Activated B cell treated with CpG ODN at 0.5 μM for 24 hours (primary cell): Measurements from ENCODE around the gene DCP1B. TPM values are rescaled to one million over a fixed set of nuclear protein-coding genes. Genes with fewer than 3 reads are reported as not detected.

Experiments used
- ATAC-seq: fragments of 200-7000 bp; cut with Tn5 transposase; one replicate; pipeline ENCODE4 v1.10.0; 2021; ENCODE audit warnings: low read depth, mild to moderate bottlenecking, moderate library complexity
- CTCF ChIA-PET: fragments of 350-600 bp; sonication (Branson Sonifier 250); formaldehyde crosslinking; loops from one replicate; lab custom pipeline; 2021; ENCODE audit warnings: antibody characterized with exemption; lab: Charles Lee
- POLR2A ChIA-PET: fragments of 350-600 bp; sonication (Branson Sonifier 250); formaldehyde crosslinking; loops from one replicate; lab custom pipeline; 2021; ENCODE audit warnings: antibody characterized with exemption; lab: Charles Lee
- DNase-seq: peaks from one replicate; pipeline ENCODE4 v3.0.0; 2022
- H3K27ac Mint-ChIP-seq: one replicate; pipeline ENCODE4 v1.8.0; 2020; ENCODE audit warnings: mixed read lengths
- H3K27me3 Mint-ChIP-seq: one replicate; pipeline ENCODE4 v1.8.0; 2021; ENCODE audit warnings: mixed read lengths
- H3K36me3 Mint-ChIP-seq: one replicate; pipeline ENCODE4 v1.8.0; 2021; ENCODE audit warnings: low read depth, mixed read lengths
- H3K4me1 Mint-ChIP-seq: one replicate; pipeline ENCODE4 v1.8.0; 2021; ENCODE audit warnings: mixed read lengths
- H3K4me3 Mint-ChIP-seq: one replicate; pipeline ENCODE4 v1.8.0; 2020; ENCODE audit warnings: mild to moderate bottlenecking, mixed read lengths
- H3K9me3 Mint-ChIP-seq: one replicate; pipeline ENCODE4 v1.8.0; 2020; ENCODE audit warnings: mixed read lengths
- CTCF ChIP-seq: fragments of 200-600 bp; IDR thresholded peaks from one replicate; pipeline ENCODE4 v1.8.0; 2022; ENCODE audit warnings: antibody characterized with exemption, mild to moderate bottlenecking
- intact Hi-C: fragments of 100-400 bp; cut with micrococcal nuclease; formaldehyde crosslinking; loops from one replicate; pipeline ENCODE4 v1.15.1; 2024
- total RNA-seq: library from RNA; stranded (reverse); gene quantifications from 2 replicates; pipeline ENCODE4 v1.2.3, GENCODE V29; 2022

The DCP1B gene
- total RNA-seq, 1 donor from 2014 or later: 14.7 TPM

GRCh38 chr12:2039034-2039433 is 34.8 kb upstream of the DCP1B start:
- peaks cover 10% of the 10 kb centered on the region for H3K4me1 Mint-ChIP-seq
- no peak for TF ChIP-seq CTCF
- no peak overlapping the region for H3K4me3 Mint-ChIP-seq
- ATAC-seq: no peak
- no peak for DNase-seq
- CTCF ChIA-PET: interaction anchor here (1.2 kb wide), 1 partner anchor 99 kb away, joined by 3 read pairs; no protein-coding TSS in a partner anchor
- intact Hi-C loops: loop anchor here (10.0 kb wide), 1 partner anchor 746 kb away; no protein-coding TSS in a partner anchor
- H3K27ac Mint-ChIP-seq: no peak overlapping the region
- no peaks in the 10 kb centered on the region for H3K36me3 Mint-ChIP-seq
- H3K9me3 Mint-ChIP-seq: no peaks in the 10 kb centered on the region
- POLR2A ChIA-PET: no interaction called here
- H3K27me3 Mint-ChIP-seq: peaks cover 47% of the 10 kb centered on the region

- Mint-ChIP-seq H3K27ac (no peak overlapping the region), H3K4me1 (peaks cover 10% of the 10 kb centered on the region), H3K9me3 (no peaks in the 10 kb centered on the region), H3K27me3 (peaks cover 66% of the 10 kb centered on the region), H3K4me3 (peak overlapping the region; percentile 70), H3K36me3 (no peaks in the 10 kb centered on the region)
- TF ChIP-seq CTCF: no peak
- no peak for DNase-seq
- ChIA-PET CTCF (interaction anchor here (1.3 kb wide), 1 partner anchor 32 kb away, joined by 4 read pairs; the partner anchor contains the start of gene DCP1B), POLR2A (no interaction called here)
- no peak for ATAC-seq
- intact Hi-C loops: loop anchor here (1.0 to 10.0 kb wide), 4 partner anchors 31 to 749 kb away; partner anchors contain the start of gene DCP1B
These were observed 31.3 kb upstream of the DCP1B start for GRCh38 chr12:2035431-2036055.

GRCh38 chr12:2034633-2035430 is 30.6 kb upstream of the DCP1B start:
- ChIA-PET CTCF (interaction anchor here (0.7 to 1.3 kb wide), 3 partner anchors 31 to 250 kb away, joined by 3 to 4 read pairs (median 3); partner anchors contain the start of gene DCP1B), POLR2A (no interaction called here)
- H3K9me3 Mint-ChIP-seq: no peaks in the 10 kb centered on the region
- no peak overlapping the region for H3K27ac Mint-ChIP-seq
- DNase-seq: peak; percentile 79
- peaks cover 10% of the 10 kb centered on the region for H3K4me1 Mint-ChIP-seq
- H3K36me3 Mint-ChIP-seq: no peaks in the 10 kb centered on the region
- ATAC-seq: peak; percentile 100
- H3K4me3 Mint-ChIP-seq: peak overlapping the region; percentile 70
- peaks cover 69% of the 10 kb centered on the region for H3K27me3 Mint-ChIP-seq
- no peak for TF ChIP-seq CTCF
- intact Hi-C loops: loop anchor here (1.0 to 10.0 kb wide), 4 partner anchors 30 to 750 kb away; partner anchors contain the start of gene DCP1B

- ChIA-PET CTCF (no interaction called here), POLR2A (no interaction called here)
- ATAC-seq (no peak), DNase-seq (no peak)
- no peak overlapping the region for H3K27ac Mint-ChIP-seq
- no peaks in the 10 kb centered on the region for H3K36me3 Mint-ChIP-seq
- intact Hi-C loops: loop anchor here (10.0 kb wide), 1 partner anchor 752 kb away; no protein-coding TSS in a partner anchor
- TF ChIP-seq CTCF: no peak
- H3K9me3 Mint-ChIP-seq: no peaks in the 10 kb centered on the region
- H3K4me3 Mint-ChIP-seq: no peak overlapping the region
- H3K4me1 Mint-ChIP-seq: peaks cover 10% of the 10 kb centered on the region
- peaks cover 71% of the 10 kb centered on the region for H3K27me3 Mint-ChIP-seq
These were observed 28.2 kb upstream of the DCP1B start for GRCh38 chr12:2032506-2032905.

GRCh38 chr12:2029851-2030250 is 25.6 kb upstream of the DCP1B start:
- ATAC-seq (no peak), DNase-seq (no peak)
- Mint-ChIP-seq H3K4me3 (no peak overlapping the region), H3K27me3 (peaks cover 49% of the 10 kb centered on the region), H3K9me3 (no peaks in the 10 kb centered on the region), H3K36me3 (no peaks in the 10 kb centered on the region), H3K27ac (no peak overlapping the region), H3K4me1 (peaks cover 4% of the 10 kb centered on the region)
- intact Hi-C loops: loop anchor here (10.0 kb wide), 1 partner anchor 755 kb away; no protein-coding TSS in a partner anchor
- ChIA-PET POLR2A (no interaction called here), CTCF (no interaction called here)
- TF ChIP-seq CTCF: no peak
